GM19452 (cell line): ENCODE results near the gene KLHL18.

Source experiments
- ATAC-seq: cut with Tn5 transposase; IDR thresholded peaks from one replicate; pipeline ENCODE4 v1.9.1; 2021; ENCODE audit not compliant: unreplicated experiment

KLHL18 gene

DNA sequence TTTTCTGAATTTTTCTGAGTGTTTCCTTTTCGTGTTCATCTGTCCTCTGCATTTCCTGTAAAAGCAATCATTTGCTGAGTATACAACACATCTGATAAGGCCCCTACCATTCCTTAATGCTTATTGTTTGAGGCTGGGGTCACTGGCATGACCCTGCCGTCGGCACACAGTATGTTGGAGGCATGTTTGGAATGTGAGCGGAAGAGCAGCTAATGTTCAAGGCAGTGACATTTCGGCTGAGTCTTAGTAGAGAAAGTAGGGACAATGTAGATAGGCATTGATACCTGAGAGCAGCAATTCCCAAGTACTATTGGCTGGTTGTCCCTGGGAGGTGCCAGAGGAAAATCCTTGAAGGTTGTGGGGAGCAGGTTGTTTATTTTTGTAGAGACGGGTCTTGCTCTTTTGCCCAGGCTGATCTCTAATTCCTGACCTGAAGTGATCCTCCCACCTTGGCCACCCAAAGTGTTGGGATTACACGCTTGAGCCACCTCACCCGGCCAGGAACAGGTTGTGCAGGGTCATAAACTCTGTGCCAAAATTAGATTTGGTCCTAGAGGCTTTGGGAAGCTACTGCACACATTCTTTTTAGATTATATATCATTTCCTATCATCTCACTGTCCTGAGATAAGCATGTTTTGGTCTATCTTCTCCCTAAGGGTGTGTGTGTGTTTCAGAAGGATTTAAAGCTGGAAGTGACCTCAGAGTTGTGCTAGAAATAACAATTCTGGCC lies 111.6 kb downstream of the KLHL18 start:
- ATAC-seq, result no peak

DNA sequence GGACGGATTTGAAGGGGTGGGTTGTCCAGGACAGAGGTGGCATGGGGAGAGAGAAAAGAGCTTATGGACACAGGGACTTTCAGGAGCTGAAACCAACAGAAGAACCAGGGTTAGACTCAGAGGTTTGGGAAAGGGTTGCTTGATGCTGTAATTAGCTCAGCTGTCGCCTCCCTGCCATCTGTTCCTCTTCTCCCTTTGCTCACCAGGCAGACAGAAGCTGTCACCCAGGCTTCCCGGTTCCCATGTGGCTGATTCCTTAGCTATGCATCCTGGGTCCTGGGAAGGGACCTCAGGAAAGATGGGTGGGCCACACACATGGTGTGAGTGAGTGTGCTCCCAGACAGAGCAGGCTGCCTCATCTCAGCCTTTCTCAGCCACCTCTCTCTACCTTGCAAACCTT lies 112.1 kb downstream of the KLHL18 start:
- no peak for ATAC-seq
